Activated naive CD4-positive, alpha-beta T cell treated with Interleukin-2 at 50 U/mL for 16 hours (primary cell): Measurements from ENCODE around the gene NAT8.
"Not testable (repeated sequence)": the region's sequence is repeated elsewhere in the genome, so short reads cannot be mapped to it uniquely, and the experiment has no call there.

ENCODE experiments used
- DNase-seq: peaks from one replicate; pipeline ENCODE4 v3.0.0-alpha.2; 2020

Gene NAT8

DNA sequence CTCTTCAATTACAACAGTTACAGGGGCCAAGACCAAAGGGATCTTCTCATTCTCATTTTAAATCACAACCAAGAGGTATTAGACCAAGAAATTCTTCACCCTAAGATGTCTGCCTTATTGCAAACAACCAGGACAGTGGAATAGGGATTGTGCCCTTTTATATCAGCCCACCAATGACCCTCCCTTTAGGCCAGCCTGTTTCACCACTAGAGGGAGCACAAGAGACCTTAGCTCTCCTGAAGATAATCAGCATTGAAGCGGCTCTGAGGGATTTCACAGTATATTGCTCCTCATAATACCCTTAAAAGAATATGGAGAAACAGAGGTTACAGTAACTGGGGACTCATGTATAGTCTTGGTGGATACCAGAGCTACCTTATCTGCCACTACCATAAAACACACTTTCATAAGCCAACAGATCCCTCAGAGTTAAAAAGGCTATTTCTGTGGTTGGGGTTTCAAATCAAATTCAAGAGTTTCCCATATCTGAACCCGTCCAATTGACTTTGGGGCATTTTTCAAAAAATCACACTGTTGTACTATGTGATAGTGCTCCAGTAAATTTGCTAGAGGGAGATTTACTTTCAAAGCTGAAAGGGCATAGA lies 11.5 kb downstream of the NAT8 start:
- DNase-seq, result not testable (repeated sequence)

DNA sequence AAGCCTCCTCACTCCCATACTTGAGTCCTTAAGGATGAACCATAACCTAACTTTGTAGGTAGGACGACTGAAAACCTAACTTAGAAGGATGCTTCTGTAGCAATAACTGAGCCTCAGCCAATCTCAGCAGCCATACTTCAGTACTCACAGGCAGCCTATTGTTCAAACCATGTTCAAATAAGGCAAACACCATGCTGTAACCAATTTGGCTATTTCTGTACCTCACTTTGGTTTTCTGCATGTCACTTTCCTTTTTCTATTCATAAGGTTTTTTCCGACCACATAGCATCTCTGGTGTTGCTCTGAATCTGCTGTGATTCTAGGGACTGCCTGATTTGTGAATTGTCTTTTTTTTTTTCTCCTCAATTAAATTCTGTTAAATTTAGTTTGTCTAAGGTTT lies 13.7 kb downstream of the NAT8 start:
- not testable (repeated sequence) for DNase-seq

DNA sequence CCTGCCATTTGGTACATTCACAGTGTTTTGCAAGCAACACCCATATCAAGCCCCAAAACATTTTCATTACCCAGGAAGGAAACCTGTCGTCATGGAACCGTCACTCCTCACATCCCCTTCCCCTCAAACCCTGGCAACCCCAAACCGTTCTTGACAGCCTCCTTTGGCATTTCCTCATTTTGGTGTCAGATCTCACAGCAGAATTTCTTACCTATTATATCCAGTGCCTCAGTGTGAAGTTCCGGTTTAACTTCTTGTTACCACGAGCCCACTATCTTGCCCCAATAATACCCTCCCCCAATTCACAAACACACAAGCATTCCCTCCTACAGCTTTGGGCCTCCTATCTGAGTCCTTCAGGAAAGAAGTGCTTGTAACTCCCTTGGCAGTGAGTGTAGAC lies 16.0 kb downstream of the NAT8 start:
- DNase-seq, result not testable (repeated sequence)

DNA sequence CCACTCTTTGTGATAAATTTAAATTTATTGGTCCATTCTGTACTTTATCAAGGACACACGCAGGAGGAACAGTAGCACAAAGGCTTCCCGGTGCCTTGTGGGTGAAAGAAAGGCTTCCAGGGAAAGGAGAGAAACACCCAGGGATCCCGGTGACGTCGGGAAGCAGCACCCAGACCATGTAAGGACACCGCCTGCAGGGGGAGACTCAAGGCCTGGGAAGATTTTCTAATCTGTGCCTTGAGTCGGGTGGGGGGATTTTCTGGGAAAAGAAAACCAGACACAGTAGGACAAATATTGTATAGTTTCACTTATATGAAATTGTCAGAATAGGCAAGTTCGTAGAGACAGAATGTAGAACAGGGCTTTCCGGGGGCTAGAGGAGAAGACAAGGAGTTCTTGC lies 17.6 kb downstream of the NAT8 start:
- DNase-seq, result not testable (repeated sequence)

DNA sequence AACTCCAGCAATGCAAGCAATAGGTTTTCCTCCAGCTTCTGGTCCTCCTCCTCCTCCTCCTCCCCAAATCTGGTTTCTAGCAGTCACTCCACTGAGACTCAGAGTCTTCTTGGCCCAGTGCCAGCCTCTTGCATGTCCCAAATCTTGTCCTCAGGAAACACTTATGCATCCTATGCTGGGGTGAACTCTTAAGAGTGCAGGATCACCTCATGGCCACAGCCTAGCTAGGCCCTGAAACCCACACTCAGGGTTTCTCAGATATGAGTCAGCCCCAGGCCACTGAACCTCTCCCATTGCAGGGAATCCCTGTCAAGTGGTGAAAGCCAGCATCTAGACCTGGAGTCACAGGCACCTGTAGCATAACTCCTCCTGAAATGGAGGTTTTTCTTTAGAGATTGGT lies 18.2 kb downstream of the NAT8 start:
- DNase-seq, result not testable (repeated sequence)

DNA sequence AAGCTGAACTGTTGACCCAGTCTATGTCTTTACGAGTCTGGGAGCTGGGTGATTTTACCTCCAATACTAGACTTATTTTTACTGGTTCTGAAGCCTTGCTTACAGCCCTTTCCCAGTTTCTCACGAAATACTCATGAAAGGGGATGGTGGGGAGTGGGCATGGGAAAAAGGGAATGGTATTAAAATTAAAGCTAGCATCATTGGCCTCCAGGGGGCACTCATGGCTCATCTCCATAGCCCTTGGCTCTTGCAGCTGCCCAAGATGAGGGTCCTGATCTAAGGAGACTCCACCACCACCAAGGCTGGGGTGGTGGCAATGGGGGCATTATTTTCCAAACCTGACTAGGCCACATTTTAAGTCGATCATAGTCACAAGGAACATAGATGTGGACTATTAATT lies 22.3 kb downstream of the NAT8 start:
- not testable (repeated sequence) for DNase-seq

DNA sequence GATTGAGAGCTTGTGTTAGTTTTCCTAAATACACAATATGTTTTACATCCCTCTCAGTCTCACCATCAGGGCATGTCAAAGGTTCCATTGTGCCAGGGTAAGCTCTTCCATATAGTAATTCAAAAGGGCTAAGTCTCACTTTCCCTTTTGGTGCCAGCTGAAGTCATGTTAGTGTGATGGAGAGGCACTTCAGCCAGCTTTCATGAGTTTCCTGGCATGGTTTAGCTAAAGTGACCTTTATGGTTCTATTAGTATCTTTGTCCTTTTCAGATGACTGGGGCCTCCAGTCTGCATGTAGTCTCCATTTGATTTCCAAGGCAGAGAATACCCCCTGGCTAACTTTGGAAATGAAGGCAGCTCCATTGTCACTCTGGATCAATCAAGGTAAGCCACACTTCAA lies 27.2 kb downstream of the NAT8 start:
- no peak for DNase-seq

DNA sequence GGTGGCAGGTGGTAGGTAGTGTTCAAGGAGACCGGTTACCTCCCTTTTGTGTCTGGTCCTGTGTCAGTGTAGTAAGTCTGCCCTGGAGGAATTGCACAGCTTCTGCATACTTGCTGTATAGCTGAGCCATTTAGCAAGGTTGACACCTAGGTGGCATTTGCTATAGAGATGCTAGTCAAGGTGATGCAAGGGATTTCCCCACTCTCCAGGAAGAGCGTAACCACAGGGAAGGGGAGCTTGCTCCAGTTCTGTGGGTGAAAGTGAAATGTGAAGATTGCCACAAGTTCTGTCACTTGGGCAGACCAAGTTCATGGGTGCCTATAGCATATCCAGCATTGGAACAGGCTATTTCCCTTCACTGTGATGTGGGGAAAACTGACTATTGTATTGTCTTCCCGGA lies 28.1 kb downstream of the NAT8 start:
- DNase-seq, result no peak

DNA sequence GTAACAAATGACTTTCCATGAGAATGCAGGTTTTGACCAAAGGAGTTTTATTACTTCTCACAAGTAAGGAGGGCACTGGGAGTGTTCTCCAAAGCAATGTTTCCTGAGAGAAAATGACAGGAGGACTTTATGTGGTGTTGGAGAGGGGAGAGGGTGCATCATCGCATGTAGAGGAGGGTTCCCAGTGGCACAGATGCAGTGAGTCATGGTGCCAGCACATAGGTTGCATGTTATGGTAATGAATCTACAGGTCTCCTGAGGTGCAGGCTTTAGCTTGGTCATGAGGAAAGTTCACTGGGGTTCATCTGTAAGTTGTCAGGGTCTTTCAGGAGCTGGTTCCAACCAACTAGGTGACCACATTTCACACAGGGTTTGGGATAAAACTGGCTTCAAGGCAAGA lies 30.4 kb downstream of the NAT8 start:
- DNase-seq, result no peak

DNA sequence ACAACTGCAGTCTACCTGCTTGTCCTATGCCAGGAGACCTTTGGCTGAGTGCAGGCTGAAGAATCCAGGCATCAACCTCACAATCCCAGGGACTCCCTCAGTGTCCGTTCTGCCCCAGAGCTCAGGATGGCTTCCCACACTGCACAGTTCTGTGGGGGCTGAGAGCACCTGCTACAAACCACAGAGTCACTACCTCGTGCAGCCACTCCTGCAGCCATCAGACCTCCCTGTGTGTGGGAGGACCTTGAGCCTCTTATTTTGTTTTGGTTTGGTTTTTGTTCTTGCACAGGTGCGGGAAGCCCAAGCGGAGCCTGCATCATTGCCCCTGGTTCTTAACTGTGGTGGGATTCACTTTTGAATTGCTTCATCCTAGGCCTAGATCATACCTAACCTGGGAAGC lies 31.0 kb downstream of the NAT8 start:
- no peak for DNase-seq

DNA sequence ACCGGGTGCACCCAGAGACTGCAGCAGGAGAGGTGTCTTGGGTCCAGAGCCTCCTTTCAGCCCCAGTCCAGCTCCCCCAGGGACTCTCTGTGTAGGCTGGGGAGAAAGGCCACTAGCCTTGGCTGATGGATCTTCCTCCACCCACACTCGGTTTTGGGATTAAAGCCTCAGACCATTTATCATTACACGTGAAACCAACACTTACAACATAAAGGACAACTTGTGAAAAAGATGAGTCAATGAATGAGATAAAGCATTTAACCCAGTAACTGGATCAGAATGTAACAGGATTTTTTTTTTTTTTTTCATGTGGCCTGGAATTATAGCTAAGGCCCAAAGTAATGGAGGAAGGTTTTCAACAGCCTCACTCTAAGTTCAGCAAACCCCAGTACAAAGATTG lies 32.1 kb downstream of the NAT8 start:
- DNase-seq, result no peak

DNA sequence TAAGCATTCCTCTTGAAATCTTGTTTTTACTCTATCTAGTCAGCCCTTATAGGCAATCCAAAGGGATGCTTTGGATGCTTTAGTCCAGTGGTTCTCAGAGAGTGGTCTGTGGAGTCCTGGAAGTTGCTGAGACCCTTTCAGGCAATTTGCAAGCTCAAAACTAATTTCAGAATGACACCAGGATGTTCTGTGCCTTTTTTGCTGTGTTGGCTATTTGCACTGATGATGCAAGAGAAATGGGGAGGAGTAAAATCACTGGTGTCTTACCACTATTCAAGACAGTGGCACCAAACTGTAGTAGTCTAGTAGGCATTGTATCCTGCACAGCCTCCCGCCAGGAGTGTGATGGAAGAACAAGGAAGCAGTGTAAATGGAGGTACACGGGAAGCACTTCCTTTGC lies 37.6 kb downstream of the NAT8 start:
- DNase-seq, result not testable (repeated sequence)

DNA sequence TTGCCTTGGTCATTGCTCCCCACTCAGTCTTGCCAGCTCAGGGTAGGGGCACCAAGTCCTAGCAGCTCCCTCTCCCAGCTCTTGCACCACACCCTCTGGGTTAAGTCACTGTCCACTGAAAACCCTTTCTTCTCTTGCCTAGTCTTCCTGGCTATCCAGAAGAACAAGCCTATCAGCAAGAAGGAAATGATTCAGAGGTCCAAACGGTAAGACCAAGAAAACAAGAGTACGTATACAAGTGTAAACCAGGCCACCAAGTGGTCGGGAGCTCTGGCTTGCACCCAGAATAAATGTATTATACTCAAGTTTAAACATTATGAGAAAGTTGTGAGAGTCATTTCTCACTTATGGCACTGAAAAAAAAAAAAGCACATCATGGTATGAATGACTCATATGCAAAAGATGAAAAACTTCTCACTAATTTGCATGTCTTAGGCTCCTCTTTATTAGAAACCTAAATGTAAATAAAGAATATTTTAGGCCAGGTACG lies 39.1 kb downstream of the NAT8 start:
- DNase-seq, result not testable (repeated sequence)

DNA sequence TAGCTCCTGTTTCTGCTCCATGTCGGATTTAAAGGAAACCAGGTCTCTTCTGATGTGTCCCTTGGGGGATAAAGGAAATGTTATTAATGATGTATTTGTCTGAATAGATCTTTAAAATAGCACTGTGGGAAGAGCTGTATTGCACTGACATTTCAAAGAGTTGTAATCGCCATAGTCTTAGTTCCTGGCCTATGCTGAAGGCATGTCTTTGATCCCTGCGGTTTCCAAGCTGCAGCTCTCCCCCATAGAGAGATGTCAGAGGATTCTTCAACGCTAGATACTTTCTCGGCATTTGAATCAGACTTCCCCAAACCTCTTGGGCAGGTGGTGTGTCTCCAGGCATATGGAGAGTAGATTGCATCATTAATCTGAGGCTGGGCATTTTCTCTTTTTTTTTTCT lies 40.4 kb downstream of the NAT8 start:
- no peak for DNase-seq

DNA sequence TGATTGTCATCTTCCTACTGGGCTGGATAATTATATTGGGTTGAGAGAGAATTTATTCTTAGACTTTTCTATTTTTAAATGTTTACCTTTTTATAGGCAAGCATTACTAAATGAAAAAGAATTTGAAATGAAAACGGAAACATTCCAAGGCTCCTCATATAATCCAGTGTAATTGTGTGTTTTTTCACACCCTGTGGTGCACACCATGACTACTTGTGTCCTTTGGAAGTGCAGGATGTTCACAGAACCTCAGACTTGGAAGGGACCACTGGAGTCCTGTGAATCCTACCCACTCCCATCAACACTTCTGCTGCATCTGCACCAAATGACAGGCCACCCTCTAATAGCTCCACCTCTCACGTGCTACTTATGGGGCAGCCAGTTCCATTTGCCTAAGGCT lies 48.0 kb downstream of the NAT8 start:
- DNase-seq, result no peak

DNA sequence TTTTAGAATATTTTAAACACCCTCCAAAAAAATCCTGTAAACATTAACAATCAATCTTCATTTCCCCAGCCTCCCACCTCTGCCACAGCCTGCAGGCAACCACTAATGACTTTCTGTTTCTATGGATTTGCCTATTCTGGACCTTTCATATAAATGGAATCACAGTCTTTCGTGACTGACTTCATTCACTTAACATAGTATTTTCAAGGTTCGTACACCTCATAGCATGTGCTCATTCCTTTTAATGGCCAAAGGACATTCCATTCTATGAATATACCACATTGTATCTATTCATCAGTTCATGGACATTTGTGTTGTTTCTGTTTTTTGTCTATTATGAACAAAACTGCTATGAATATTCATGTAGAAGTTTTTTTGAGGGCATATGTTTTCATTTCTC lies 48.5 kb downstream of the NAT8 start:
- DNase-seq, result no peak
